Stimulated activated CD8-positive, alpha-beta memory T cell treated with anti-CD3 and anti-CD28 coated beads, Interleukin-2, amount 100 ng/mL, for 48 hours (primary cell): ENCODE results near the gene SMO.
"Not testable (repeated sequence)": the region's sequence is repeated elsewhere in the genome, so short reads cannot be mapped to it uniquely, and the experiment has no call there.

ENCODE experiments used
- DNase-seq, 2 donors: peaks; one replicate each; pipeline ENCODE4 v3.0.0-alpha.2; 2020; ENCODE audit warnings: low read depth in 2 of 2

Gene SMO

DNA sequence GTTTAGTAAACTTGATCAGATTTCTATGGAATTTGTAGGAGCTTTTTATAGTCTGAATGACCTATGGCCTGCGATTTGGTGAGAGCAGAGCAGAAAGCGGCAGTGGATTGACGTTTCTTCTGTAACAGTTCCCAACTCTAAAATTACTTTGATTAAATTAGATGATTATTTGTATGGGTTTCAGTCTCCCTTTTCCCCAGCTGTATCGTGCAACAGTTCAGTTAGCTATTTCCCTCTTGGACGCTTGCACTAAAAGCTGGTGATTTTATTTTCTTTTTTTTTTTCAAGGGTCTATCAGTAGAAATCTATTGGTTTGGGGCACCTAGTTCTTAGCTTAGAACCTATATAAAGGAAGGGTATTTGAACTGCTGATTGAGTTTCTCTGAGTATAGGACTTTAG is 43.2 kb downstream of the SMO start:
- DNase-seq = no peak

DNA sequence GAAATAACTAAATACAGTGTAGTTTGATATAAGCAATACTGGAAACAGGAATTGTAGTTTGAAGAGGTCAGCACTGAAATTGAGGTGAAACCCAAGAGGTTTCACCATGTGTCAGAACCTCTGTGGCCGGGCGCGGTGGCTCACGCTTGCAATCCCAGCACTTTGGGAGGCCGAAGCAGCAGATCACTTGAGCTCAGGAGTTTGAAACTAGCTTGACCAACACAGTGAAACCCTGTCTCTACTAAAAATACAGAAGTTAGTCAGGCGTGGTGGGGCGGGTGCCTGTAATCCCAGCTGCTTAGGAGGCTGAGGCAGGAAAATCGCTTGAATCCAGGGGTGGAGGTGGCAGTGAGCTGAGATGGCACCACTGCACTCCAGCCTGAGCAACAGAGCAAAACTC is 50.1 kb downstream of the SMO start:
- no peak for DNase-seq

DNA sequence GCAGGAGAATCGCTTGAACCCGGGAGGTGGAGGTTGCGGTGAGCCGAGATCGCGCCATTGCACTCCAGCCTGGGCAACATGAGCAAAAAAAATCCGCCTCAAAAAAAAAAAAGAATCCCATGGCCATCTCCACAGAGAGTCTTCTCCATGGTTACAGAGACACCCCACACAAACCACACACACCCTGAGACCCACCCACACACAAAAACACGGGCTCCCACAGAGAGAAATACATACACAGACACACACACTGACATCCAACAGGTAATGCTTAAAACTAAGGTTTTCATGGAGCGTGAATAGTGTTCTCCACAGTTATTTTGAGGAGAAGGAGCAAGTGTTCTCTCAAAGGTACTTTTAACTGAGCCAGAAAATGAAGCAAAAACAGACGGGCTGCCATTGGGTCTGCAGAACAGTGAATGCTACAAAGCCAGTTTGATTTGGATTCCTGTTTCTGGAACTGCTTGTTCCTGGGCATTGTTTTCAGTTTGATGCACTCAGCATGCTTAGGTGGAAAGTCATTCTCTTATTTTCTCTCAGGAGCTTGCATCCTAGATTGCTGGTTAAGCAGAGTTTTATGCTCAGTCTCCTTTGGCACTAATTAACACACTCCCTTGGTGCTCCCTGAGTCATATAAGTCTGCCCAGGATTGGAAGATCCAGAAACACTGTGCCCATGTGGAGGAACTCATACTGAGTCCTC is 51.8 kb downstream of the SMO start:
- no peak for DNase-seq

DNA sequence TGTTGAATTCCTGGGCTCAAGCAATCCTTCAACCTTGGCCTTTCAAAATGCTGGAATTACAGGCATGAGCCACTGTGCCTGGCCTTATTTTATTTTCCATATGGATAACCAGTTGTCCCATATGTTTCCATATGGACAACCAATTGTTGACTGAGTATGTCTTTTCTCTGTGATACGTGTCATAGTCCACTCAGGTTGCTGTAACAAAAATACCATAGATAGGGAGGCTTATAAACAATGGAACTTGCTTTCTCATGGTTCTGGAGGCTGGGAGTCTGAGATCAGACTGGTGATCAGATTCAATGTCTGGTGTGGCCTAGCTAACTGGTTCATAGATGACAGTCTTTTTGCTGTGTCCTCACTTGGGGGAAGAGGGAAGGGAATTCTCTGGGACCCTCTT is 55.8 kb downstream of the SMO start:
- no peak for DNase-seq

DNA sequence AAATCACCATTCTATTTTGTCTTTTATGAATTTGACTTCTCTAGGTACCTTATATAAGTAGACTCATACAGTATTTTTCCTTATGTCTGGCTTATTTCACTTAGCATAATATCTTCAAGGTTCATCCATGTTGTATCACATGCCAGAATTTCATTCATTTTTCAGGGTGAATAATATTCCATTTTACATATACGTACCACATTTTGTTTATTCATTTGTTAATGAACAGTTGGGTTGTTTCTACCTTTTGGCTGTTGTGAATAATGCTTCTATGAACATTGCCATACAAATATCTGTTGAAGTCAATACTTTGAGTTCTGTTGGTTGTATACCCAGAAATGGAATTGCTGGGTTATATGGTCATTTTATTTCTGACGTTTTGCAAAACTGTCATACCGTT is 57.1 kb downstream of the SMO start:
- no peak for DNase-seq

DNA sequence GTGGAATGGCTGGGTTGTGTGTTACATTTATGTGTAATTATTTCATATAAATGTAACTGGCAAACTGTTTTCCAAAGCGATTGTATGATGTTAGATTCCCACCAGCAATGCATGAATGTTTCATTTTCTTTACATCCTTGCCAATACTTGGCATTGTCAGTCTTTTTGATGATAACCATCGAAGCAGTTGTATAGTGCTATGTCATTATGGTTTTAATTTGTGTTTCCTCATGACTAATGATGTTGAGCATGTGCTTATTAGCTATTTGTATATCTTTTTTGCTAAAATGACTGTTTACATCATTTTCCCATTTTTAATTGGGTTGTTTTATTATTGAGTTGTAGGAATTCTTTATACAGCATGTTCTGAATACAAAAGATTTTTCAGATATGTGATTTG is 58.7 kb downstream of the SMO start:
- DNase-seq = no peak

DNA sequence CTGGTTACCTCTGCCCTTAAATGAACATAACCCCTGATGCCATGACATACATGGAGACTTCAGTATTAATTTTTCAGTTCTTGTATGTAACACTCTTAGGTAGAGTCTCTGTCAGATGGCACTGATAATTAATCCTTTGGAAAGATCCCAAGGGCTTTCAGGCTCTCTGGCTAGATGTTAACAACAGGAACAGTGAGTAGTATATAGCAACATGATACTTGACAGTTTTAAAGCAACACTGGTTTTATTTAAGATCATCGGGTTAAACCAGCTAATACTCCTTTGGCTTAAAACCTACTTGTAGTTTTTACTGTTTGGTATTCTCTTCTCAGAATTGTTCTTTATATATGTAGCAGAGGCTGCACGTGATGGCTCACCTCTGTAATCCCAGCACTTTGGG is 63.7 kb downstream of the SMO start:
- no peak for DNase-seq

DNA sequence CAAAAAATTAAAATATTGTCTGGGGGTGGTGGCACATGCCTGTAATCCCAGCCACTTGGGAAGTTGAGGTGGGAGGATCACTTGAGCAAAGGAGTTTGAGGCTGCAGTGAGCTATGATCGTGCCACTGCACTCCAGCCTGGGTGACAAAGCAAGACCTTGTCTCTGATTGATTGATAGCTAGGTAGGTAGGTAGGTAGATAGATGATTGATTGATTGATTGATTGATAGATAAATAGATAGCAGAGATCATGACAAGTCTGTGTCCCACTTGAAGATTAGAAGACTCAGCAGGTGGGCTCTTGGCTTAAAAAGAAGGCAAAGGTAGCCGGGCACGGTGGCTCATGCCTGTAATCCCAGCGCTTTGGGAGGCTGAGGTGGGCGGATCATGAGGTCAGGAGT is 64.2 kb downstream of the SMO start:
- DNase-seq = not testable (repeated sequence)

DNA sequence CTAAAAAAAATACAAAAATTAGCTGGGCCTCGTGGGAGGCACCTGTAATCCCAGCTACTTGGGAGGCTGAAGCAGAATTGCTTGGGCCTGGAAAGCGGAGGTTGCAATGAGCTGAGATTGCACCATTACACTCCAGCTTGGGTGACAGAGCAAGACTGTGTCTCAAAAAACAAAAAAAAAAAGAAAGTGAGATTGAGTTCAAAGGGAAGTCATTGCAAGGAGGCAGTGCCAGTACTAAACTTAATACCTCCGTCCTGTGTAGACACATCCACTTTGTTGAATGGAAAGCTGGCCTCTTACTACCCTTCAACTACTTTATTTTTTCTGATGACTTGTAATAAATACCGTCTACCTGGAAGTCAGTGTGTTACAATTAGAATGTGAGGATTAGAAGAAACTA is 67.4 kb downstream of the SMO start:
- no peak for DNase-seq

DNA sequence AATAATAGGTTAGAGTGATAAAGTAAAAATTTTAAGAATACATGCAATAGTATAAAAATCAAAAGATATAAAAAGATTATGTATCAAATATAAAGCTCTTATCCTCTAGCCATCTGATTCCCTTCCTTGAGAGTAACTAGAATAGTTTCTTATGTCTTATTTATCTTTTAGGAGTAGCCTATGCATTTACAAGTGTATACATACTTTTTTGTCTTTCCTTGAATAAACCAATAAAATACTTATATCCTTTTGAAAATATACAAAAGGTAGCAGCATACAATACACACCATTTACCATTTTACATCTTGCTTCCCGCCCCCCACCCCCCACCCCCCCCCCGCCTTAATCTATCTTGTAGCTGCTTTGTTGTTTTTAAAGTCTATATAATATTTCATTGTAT is 67.8 kb downstream of the SMO start:
- DNase-seq = no peak

DNA sequence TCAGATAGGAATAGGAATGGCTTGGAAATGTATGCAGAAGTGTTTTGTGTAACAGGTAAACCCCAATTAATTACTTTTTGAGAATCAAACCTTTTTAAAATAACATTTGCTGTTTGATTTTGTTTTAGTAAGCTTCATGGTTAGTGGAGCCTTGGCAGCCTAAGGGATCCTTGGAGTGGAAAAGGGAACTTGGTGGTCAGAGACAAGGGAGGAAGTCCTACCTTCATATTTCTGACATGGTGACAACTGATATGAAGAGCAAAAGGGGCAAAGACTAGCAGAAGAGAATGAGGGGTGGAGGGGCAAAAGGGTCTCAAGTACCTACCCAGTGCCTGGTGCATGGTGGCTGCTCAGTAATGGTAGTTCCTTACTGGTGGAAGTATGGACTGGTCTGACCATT is 68.7 kb downstream of the SMO start:
- DNase-seq = no peak

DNA sequence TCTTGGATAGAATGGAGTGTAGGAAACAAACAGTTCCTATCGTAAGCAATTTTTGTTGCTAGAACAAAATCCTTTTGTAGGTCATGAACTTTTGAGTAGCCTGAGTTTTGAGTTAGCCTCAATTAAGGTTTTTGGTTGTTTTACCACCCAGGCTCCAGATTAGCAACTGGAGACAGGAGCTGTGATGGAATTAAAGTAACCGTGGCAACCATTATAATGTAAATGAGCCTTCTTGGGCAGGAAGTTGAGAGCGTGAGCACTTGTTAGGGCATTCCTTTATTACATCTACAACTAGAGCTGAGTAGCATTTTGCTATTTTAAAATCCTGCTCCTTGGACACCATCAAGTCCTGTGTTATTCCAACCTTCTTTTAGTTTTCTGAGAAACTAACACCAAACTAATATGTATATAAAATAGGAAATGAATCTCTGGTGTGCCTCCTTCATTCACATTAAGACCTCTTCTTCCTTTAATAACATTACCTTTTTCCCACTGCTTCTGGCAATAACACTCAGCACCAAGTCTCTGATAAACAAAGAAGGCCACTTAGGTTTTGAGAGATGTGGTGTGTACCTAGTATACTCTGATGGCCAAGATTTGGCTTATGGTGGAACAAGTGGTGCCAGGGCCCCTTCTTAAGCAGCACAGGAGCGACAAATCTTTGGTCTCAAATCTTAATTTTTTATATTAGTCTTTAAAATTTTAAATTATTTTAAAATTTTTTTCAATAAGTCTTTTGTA is 70.4 kb downstream of the SMO start:
- no peak for DNase-seq

DNA sequence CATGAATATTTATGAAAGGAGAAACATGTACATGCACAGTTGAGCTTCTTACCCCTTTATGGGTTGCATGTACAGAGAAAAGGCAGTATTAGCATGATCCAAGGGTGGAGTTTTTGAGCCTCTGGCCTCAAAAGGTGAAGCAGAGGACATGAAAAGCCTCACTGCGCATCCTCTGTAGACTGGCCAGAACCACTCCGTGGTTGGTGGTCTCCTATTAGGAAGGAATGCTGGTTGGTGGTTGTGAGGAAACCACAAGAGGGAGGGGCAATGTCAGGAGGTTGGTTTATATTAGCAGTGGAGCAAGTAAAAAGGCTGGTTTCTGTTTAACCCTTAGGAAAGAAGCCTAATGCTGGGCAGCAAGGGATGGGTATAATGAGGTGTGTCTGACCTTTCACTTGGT is 73.9 kb downstream of the SMO start:
- no peak for DNase-seq
